H1 (cell line): Measurements from ENCODE around the gene HOMER3. TPM values are rescaled to one million over a fixed set of nuclear protein-coding genes. Genes with fewer than 3 reads are reported as not detected.

Experiments
- EZH2 ChIP-seq: fragments of 200-600 bp; sonication (generic); IDR thresholded peaks from 2 replicates; pipeline ENCODE4 v1.7.1; 2012; ENCODE audit warnings: low read depth, mild to moderate bottlenecking, moderate library complexity, low read length, inconsistent platforms; ENCODE audit not compliant: severe bottlenecking
- RXRA ChIP-seq: IDR thresholded peaks from 2 replicates; pipeline ENCODE4 v1.6.1; 2011; ENCODE audit warnings: low read depth, mild to moderate bottlenecking, low read length, moderate library complexity; ENCODE audit not compliant: insufficient read depth
- SIN3A ChIP-seq, 2 experiments: IDR thresholded peaks in 1 of 2; conservative IDR thresholded peaks in 1 of 2; 2 replicates each; pipeline ENCODE4 v1.6.1; 2011 to 2012; ENCODE audit warnings: low read length in 2 of 2, improper control_type of control experiment in 1 of 2, low read depth in 1 of 2, mild to moderate bottlenecking in 1 of 2
- USF2 ChIP-seq: IDR thresholded peaks from 2 replicates; pipeline ENCODE4 v1.6.1; 2011; ENCODE audit warnings: low read length, improper control_type of control experiment
- polyA plus RNA-seq, 7 experiments: library from polyadenylated mRNA; depleted of rRNA in 3 of 7; stranded (reverse) in 5 of 7; unstranded in 2 of 7; fragments of >200 nt in 5 of 7; fragments of 200-250 nt in 2 of 7; gene quantifications; 1 replicate in 5 of 7; 2 replicates in 1 of 7; 4 replicates in 1 of 7; pipeline versions ENCODE4 v1.2.1 to v1.2.3, GENCODE V29; 2011 to 2013; ENCODE audit warnings: missing spikeins in 2 of 7, mixed read lengths in 2 of 7
- total RNA-seq: library from RNA; stranded (reverse); fragmentation: NEBNext Ultra II Directional; extraction: Animal tissue kit (Norgen Biotek cat#: 25700); gene quantifications from 2 replicates; pipeline ENCODE4 v1.2.1, GENCODE V29; 2021
- TF ChIP-seq, protein P1 (sequence below): IDR thresholded peaks from 2 replicates; pipeline ENCODE4 v1.6.1; 2012; ENCODE audit warnings: inconsistent platforms

HOMER3 gene
- total and polyA plus RNA-seq, 2 of the 8 experiments (the other 6 are each of a cell fraction or from before 2014, with no cell fraction given): 28.3 to 41.6 TPM

- TF ChIP-seq RXRA: no peak
- no peak for TF ChIP-seq USF2
- TF ChIP-seq, protein P1, sequence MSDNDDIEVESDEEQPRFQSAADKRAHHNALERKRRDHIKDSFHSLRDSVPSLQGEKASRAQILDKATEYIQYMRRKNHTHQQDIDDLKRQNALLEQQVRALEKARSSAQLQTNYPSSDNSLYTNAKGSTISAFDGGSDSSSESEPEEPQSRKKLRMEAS: no peak
- TF ChIP-seq SIN3A (conservative IDR thresholded peaks at IDR 0.05 in 1 of 2, IDR thresholded peaks at IDR 0.05 in 1 of 2; ENCODE audit: low read depth in 1 of 2, low read length in 2 of 2): no peak
- TF ChIP-seq EZH2: no peak
- TF ChIP-seq, all 59 proteins: peak for 0
These were observed 7.3 kb upstream of the HOMER3 start (continued) for GRCh38 chr19:18948075-18948975.
